CD4-positive, alpha-beta T cell (primary cell): ENCODE results near the gene OLA1. TPM values are rescaled to one million over a fixed set of nuclear protein-coding genes. Genes with fewer than 3 reads are reported as not detected.

Experiments
- ATAC-seq: fragments of 200-7000 bp; cut with Tn5 transposase; one replicate; pipeline ENCODE4 v1.10.0; 2022; ENCODE audit warnings: mild to moderate bottlenecking; ENCODE audit not compliant: poor library complexity
- CTCF ChIA-PET: fragments of 350-600 bp; sonication (Branson Sonifier 250); formaldehyde crosslinking; loops from one replicate; lab custom pipeline; 2021; ENCODE audit warnings: antibody characterized with exemption, inconsistent platforms; lab: Charles Lee
- POLR2A ChIA-PET: fragments of 350-600 bp; sonication (Branson Sonifier 250); formaldehyde crosslinking; loops from one replicate; lab custom pipeline; 2021; ENCODE audit warnings: antibody characterized with exemption, inconsistent platforms; lab: Charles Lee
- DNase-seq, 14 experiments: peaks; one replicate each; pipeline ENCODE4 v3.0.0-alpha.2; 2013 to 2020; ENCODE audit warnings: mixed read lengths in 2 of 14
- H3K27ac ChIP-seq, 2 donors: one replicate each; pipeline versions ENCODE4 v1.5.1 to v1.7.0; 2013; ENCODE audit warnings: low read length in 2 of 2, low read depth in 1 of 2, mild to moderate bottlenecking in 1 of 2
- H3K27me3 ChIP-seq, 2 experiments: 1 replicate in 1 of 2; 2 replicates in 1 of 2; pipeline versions ENCODE4 v1.6.1 to v1.7.0; 2013; ENCODE audit warnings: low read length in 2 of 2, control low read depth in 1 of 2, mild to moderate bottlenecking in 1 of 2, moderate library complexity in 1 of 2; ENCODE audit not compliant: insufficient read depth in 2 of 2, control insufficient read depth in 1 of 2
- H3K36me3 ChIP-seq: one replicate; pipeline ENCODE4 v1.6.1; 2013; ENCODE audit warnings: low read length, control low read depth; ENCODE audit not compliant: insufficient read depth
- H3K4me1 ChIP-seq: one replicate; pipeline ENCODE4 v1.6.1; 2013; ENCODE audit warnings: low read length, control low read depth; ENCODE audit not compliant: insufficient read depth
- H3K4me3 ChIP-seq: one replicate; pipeline ENCODE4 v1.5.1; 2013; ENCODE audit warnings: mild to moderate bottlenecking, low read length, moderate library complexity
- H3K9me3 ChIP-seq, 2 experiments: 1 replicate in 1 of 2; 2 replicates in 1 of 2; pipeline versions ENCODE4 v1.6.1 to v1.7.0; 2013; ENCODE audit warnings: low read length in 2 of 2, mild to moderate bottlenecking in 2 of 2, control low read depth in 1 of 2, moderate library complexity in 1 of 2; ENCODE audit not compliant: control insufficient read depth in 1 of 2, insufficient read depth in 1 of 2
- H3K27ac Mint-ChIP-seq: one replicate; pipeline ENCODE4 v1.8.0; 2020; ENCODE audit warnings: mixed read lengths
- H3K27me3 Mint-ChIP-seq: one replicate; pipeline ENCODE4 v1.8.0; 2021; ENCODE audit warnings: mixed read lengths
- H3K36me3 Mint-ChIP-seq: one replicate; pipeline ENCODE4 v1.8.0; 2021; ENCODE audit warnings: low read depth, mixed read lengths
- H3K4me1 Mint-ChIP-seq: one replicate; pipeline ENCODE4 v1.8.0; 2021; ENCODE audit warnings: low read depth, mixed read lengths
- H3K4me3 Mint-ChIP-seq: one replicate; pipeline ENCODE4 v1.8.0; 2020; ENCODE audit warnings: mild to moderate bottlenecking, mixed read lengths
- H3K9me3 Mint-ChIP-seq: one replicate; pipeline ENCODE4 v1.8.0; 2020; ENCODE audit warnings: mixed read lengths
- CTCF ChIP-seq: fragments of 200-600 bp; IDR thresholded peaks from one replicate; pipeline ENCODE4 v1.8.0; 2022; ENCODE audit warnings: antibody characterized with exemption, mild to moderate bottlenecking
- intact Hi-C, 2 experiments: fragments of 100-400 bp; cut with DNase I in 1 of 2; cut with micrococcal nuclease in 1 of 2; formaldehyde crosslinking; loops; one replicate each; pipeline versions ENCODE4 v1.15.1 to v1.9.0; 2023 to 2025; cut with DNase I, micrococcal nuclease
- total RNA-seq, 174 experiments: library from RNA in 2 of 174; stranded (reverse) in 2 of 174; gene quantifications; one replicate each; pipeline ENCODE4 v1.2.3 and lab custom pipeline; 2021 to 2026

OLA1 gene
- total RNA-seq, 2 experiments from 2014 or later: 38.1 to 40.5 TPM

- no peak overlapping the region for H3K4me3 ChIP-seq
- ATAC-seq: no peak
- H3K27ac ChIP-seq: no peak overlapping the region
- H3K4me1 ChIP-seq: no peaks in the 10 kb centered on the region
- POLR2A ChIA-PET: no interaction called here
- intact Hi-C loops: loop anchor here in 1 of 2 experiments (10.0 kb wide), 1 partner anchor 297 kb away; no protein-coding TSS in a partner anchor
- no peak for TF ChIP-seq CTCF
- CTCF ChIA-PET: no interaction called here
- no peak overlapping the region for H3K27ac Mint-ChIP-seq
- H3K27me3 Mint-ChIP-seq: peaks cover 4% of the 10 kb centered on the region
- no peaks in the 10 kb centered on the region for H3K9me3 Mint-ChIP-seq
- no peaks in the 10 kb centered on the region for H3K4me1 Mint-ChIP-seq
- DNase-seq: no peak
- H3K36me3 Mint-ChIP-seq: no peaks in the 10 kb centered on the region
- H3K4me3 Mint-ChIP-seq: no peak overlapping the region
- H3K36me3 ChIP-seq: no peaks in the 10 kb centered on the region
- H3K9me3 ChIP-seq: no peaks in the 10 kb centered on the region
- peaks cover 0 to 5% of the 10 kb centered on the region in 2 experiments for H3K27me3 ChIP-seq
Observed at GRCh38 chr2:174047746-174048145, 200.6 kb downstream of the OLA1 start.

GRCh38 chr2:174046172-174046571 lies 202.2 kb downstream of the OLA1 start:
- Mint-ChIP-seq H3K9me3 (no peaks in the 10 kb centered on the region), H3K27ac (no peak overlapping the region), H3K4me3 (no peak overlapping the region), H3K27me3 (peaks cover 4% of the 10 kb centered on the region), H3K36me3 (no peaks in the 10 kb centered on the region), H3K4me1 (no peaks in the 10 kb centered on the region)
- Histone ChIP-seq H3K27ac (no peak overlapping the region), H3K36me3 (no peaks in the 10 kb centered on the region), H3K27me3 (peaks cover 0 to 5% of the 10 kb centered on the region in 2 experiments), H3K4me1 (no peaks in the 10 kb centered on the region), H3K9me3 (no peaks in the 10 kb centered on the region), H3K4me3 (no peak overlapping the region)
- no peak for ATAC-seq
- intact Hi-C loops: loop anchor here in 1 of 2 experiments (10.0 kb wide), 1 partner anchor 299 kb away; no protein-coding TSS in a partner anchor
- no peak for TF ChIP-seq CTCF
- no peak for DNase-seq
- ChIA-PET CTCF (no interaction called here), POLR2A (no interaction called here)

- intact Hi-C loops: loop anchor here in 1 of 2 experiments (5.0 to 10.0 kb wide), 2 partner anchors 162 to 300 kb away; no protein-coding TSS in a partner anchor
- Histone ChIP-seq H3K4me3 (no peak overlapping the region), H3K4me1 (peaks cover 6% of the 10 kb centered on the region), H3K36me3 (no peaks in the 10 kb centered on the region), H3K27ac (no peak overlapping the region), H3K27me3 (peaks cover 0 to 5% of the 10 kb centered on the region in 2 experiments), H3K9me3 (no peaks in the 10 kb centered on the region)
- Mint-ChIP-seq H3K27ac (no peak overlapping the region), H3K36me3 (no peaks in the 10 kb centered on the region), H3K27me3 (peaks cover 4% of the 10 kb centered on the region), H3K4me1 (peaks cover 7% of the 10 kb centered on the region), H3K9me3 (no peaks in the 10 kb centered on the region), H3K4me3 (no peak overlapping the region)
- ChIA-PET POLR2A (no interaction called here), CTCF (no interaction called here)
- no peak for ATAC-seq
- no peak for TF ChIP-seq CTCF
- no peak for DNase-seq
Observed at GRCh38 chr2:174044556-174044955, 203.8 kb downstream of the OLA1 start.
